ENCODE results near the gene NETO2.
A peak's percentile ranks its signal among the peaks of the same experiment; 100 is the strongest.
"Not testable (repeated sequence)": the region's sequence is repeated elsewhere in the genome, so short reads cannot be mapped to it uniquely, and the experiment has no call there.

NETO2 gene, protein sequence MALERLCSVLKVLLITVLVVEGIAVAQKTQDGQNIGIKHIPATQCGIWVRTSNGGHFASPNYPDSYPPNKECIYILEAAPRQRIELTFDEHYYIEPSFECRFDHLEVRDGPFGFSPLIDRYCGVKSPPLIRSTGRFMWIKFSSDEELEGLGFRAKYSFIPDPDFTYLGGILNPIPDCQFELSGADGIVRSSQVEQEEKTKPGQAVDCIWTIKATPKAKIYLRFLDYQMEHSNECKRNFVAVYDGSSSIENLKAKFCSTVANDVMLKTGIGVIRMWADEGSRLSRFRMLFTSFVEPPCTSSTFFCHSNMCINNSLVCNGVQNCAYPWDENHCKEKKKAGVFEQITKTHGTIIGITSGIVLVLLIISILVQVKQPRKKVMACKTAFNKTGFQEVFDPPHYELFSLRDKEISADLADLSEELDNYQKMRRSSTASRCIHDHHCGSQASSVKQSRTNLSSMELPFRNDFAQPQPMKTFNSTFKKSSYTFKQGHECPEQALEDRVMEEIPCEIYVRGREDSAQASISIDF

DNA sequence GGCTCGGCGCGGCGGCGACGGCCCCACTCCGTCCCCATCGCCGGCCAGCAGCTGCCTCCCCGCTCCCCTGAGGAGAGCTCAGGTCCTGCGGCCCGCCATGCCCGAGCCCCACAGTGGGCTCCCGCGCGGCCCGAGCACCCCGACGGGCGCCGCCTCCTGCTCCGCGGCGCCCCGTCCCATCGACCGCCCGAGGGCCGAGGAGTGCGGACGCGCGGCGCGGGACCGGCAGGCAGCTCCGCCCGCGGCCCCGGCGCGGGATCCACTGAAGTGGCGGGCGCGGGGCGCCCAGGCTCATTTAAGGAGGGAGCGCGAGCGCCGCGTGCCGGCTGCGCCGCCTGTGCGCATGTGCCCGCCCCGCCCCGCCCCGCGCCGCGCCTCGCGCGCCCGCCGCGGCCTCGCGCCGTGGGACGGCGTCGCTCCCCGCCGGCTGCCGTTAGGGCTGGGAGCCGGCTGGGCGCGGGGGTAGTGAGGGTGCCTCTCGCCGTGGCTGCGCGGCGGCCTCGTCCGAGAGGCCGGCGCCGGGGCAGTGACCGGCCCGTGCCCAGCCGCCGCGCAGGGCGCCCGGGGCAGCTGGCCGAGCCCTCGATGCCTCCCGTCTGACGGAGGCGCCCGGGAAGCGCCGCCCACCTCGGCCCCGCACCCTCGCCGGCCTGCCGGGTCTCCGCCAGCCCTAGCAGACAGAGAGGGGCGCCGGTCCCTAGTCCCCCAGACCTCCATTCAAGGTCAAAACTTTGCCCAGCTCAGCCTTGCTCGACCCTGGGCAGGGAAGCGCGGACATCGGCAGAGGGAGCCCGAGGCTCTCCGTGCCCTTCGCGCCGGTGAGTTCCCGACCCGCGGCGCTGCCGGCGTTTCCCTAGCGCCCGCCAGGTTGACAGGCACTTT, at the start of gene NETO2:
Gene NETO2, minus strand, starts transcription at position 269 of the 882 bp plus-strand sequence. CDS start 333 bp downstream, outside the sequence.
- DNase-seq (ENCODE audit: low read depth) = no peak
- TF ChIP-seq, protein P1, sequence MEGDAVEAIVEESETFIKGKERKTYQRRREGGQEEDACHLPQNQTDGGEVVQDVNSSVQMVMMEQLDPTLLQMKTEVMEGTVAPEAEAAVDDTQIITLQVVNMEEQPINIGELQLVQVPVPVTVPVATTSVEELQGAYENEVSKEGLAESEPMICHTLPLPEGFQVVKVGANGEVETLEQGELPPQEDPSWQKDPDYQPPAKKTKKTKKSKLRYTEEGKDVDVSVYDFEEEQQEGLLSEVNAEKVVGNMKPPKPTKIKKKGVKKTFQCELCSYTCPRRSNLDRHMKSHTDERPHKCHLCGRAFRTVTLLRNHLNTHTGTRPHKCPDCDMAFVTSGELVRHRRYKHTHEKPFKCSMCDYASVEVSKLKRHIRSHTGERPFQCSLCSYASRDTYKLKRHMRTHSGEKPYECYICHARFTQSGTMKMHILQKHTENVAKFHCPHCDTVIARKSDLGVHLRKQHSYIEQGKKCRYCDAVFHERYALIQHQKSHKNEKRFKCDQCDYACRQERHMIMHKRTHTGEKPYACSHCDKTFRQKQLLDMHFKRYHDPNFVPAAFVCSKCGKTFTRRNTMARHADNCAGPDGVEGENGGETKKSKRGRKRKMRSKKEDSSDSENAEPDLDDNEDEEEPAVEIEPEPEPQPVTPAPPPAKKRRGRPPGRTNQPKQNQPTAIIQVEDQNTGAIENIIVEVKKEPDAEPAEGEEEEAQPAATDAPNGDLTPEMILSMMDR (IDR thresholded peaks at IDR 0.05; ENCODE audit: low read depth, low read length, missing control alignments) = peak; percentile 73
- in situ Hi-C loops (cut with HindIII; ENCODE audit: low sequenced_read_pairs) = no loop called here
- H3K4me3 ChIP-seq (ENCODE audit: low read depth, low read length) = peak within 1 kb of the TSS; percentile 68

DNA sequence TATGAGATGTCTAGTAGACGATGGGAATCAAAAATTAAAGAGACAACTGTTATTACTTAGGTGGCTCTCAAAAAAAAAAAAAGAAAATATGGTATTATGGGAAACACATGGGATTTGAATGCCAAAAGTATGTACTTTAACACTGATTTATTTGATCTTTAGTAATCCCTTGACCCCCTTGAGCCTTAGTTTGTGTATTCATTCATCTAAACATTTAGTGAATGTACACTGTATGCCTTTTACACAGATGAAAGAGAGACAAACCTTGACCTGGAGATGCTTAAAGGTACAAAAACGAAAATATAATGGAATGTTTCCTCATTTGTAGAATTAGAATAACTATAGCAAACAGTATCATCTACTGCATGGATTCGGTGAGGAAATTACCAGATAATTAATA, 38.6 kb upstream of the NETO2 start:
- TF ChIP-seq, protein P1 (IDR thresholded peaks at IDR 0.05; ENCODE audit: low read depth, low read length, missing control alignments) = no peak
- H3K4me3 ChIP-seq (ENCODE audit: low read depth, low read length) = no peak overlapping the region
- no peak for DNase-seq (ENCODE audit: low read depth)
- in situ Hi-C loops (cut with HindIII; ENCODE audit: low sequenced_read_pairs) = no loop called here

DNA sequence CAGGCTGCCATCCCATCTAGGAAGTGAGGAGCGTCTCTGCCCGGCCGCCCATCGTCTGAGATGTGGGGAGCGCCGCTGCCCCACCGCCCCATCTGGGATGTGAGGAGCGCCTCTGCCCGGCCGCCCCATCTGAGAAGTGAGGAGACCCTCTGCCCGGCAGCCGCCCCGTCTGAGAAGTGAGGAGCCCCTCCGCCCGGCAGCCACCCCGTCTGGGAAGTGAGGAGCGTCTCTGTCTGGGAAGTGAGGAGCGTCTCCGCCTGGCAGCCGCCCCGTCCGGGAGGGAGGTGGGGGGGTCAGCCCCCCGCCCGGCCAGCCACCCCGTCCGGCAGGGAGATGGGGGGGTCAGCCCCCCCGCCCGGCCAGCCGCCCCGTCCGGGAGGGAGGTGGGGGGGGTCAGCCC, 37.3 kb upstream of the NETO2 start:
- H3K4me3 ChIP-seq (ENCODE audit: low read depth, low read length); in situ Hi-C loops (cut with HindIII; ENCODE audit: low sequenced_read_pairs); DNase-seq (ENCODE audit: low read depth): not testable (repeated sequence)

DNA sequence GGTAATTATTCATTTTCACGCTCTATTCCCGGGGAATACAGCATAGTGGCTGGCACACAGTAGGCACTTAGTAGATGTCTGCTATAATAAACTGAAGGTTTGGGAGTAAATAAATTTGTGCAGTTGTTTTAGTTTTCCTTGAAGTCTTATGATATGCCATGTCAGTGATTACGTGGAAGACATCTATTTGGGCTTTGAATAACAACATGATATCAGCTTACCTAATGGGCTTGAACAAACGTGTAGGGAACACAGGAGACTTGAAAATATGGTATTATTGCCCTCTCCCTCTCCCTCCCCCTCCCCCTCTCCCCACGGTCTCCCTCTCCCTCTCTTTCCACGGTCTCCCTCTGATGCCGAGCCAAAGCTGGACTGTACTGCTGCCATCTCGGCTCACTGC, 36.3 kb upstream of the NETO2 start:
- in situ Hi-C loops (cut with HindIII; ENCODE audit: low sequenced_read_pairs) = no loop called here
- no peak for DNase-seq (ENCODE audit: low read depth)
- no peak overlapping the region for H3K4me3 ChIP-seq (ENCODE audit: low read depth, low read length)
- TF ChIP-seq, protein P1 (IDR thresholded peaks at IDR 0.05; ENCODE audit: low read depth, low read length, missing control alignments) = no peak

DNA sequence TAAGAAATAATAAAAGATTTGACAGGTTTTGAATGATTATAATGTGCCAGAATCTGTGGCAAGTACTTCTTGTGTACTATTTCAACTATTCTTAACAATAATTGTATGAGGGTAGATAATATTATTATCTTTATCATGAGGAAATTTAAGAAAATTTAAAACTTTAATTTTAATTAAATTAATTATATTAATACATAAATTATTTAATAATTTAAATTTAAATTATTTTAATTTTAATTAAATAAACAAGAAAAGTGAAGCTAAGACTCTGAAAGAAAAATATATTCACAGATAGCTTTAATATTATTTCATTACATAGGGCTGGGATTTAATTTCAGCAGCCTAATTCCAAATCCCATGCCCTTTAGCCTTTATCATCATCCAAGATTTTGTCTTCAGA, 31.4 kb upstream of the NETO2 start:
- TF ChIP-seq, protein P1 (IDR thresholded peaks at IDR 0.05; ENCODE audit: low read depth, low read length, missing control alignments) = no peak
- in situ Hi-C loops (cut with HindIII; ENCODE audit: low sequenced_read_pairs) = no loop called here
- no peak overlapping the region for H3K4me3 ChIP-seq (ENCODE audit: low read depth, low read length)
- no peak for DNase-seq (ENCODE audit: low read depth)

DNA sequence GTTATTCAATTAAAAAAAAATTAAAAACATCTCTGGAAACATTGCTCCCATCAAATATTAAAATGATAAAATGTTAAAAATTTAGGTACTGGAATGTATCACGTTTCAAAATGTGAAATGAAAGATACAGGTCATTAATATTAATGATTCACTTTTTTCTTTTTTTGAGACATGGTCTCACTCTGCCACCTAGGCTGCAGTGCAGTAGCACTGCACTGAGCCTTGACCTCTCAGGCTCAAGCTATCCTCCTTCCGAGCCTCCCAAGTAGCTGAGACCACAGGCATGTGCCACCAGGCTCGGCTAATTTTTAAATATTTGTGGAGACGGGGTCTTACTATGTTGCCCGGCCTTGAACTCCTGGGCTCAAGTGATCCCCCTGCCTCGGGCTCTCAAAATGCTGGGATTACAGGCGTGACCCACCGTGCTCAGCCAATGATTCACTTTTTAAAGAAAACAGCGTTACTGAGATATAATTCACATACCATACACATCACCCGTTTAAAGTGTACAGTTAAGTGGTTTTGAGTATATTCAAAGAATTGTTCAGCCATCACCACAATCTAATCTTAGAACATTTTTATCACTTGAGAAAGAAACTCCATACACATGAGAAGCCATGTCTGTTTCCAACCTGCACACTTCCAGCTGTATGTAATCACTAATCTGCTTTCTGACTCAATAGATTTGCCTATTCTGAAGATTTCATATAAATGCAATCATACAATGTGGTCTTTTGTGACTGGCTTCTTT, 19.1 kb upstream of the NETO2 start:
- in situ Hi-C loops (cut with HindIII; ENCODE audit: low sequenced_read_pairs) = no loop called here

More for the DNA sequence above, 19.1 kb upstream of the NETO2 start:
- no peak for DNase-seq (ENCODE audit: low read depth)
- TF ChIP-seq, protein P1 (IDR thresholded peaks at IDR 0.05; ENCODE audit: low read depth, low read length, missing control alignments) = no peak
- no peak overlapping the region for H3K4me3 ChIP-seq (ENCODE audit: low read depth, low read length)
